Activated CD4-positive, alpha-beta T cell treated with anti-CD3 and anti-CD28 coated beads for 1 hour (primary cell): ENCODE measurements around the gene LCN9.
"Not testable (repeated sequence)": the region's sequence is repeated elsewhere in the genome, so short reads cannot be mapped to it uniquely, and the experiment has no call there.

Experiments used
- DNase-seq: peaks from one replicate; pipeline ENCODE4 v3.0.0-alpha.2; 2020

The LCN9 gene, protein sequence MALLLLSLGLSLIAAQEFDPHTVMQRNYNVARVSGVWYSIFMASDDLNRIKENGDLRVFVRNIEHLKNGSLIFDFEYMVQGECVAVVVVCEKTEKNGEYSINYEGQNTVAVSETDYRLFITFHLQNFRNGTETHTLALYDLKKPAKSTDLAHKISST

GRCh38 chr9:135662758-135663450, at the start of gene LCN9:
TSS of gene LCN9 (plus strand) at chr9:135663309. CDS start at chr9:135663322, 13 bp downstream.
- DNase-seq, result no peak

DNA sequence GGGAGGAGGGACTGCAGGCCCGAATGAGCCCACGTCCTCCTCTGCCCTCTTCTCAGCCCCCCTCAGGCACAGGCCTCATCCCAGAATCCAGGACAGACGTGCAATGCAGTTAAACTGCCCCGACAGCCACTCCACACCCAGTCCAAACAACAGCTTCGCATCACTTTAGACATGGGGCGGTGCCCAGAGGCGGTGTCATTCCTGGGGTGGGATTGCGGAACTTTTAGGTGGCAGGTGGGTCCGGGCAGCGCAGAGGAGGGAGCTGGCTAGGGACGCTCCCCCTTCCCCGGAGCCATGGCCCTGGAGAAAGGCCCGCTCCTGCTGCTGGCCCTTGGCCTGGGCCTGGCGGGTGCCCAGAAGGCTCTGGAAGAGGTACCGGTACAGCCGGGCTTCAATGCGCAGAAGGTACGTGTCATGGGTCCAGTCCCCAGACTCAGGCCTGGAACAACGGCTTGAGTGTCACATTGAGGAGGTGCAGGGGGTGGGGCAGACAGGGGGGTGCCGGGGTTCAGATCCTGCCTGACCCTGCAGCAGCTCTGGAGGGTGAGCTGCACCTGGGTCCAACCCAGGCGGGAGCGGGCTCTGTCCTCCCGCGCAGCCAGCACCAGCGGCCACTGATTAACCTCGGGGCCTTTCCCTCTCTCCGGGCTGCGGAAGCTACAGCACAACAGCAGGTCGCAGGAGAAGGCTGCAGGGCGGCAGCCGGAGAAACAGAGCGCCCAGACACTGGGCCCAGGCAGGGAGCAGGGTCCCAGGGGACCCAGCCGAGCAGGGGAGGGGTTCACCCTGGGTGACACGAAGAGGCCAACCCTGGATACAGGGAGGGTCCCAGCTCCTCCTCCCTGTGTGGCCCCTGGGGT, 48.9 kb upstream of the LCN9 start:
- DNase-seq, result no peak

GRCh38 chr9:135614821-135615665, 48.1 kb upstream of the LCN9 start:
- no peak for DNase-seq

- DNase-seq, result no peak
Observed at GRCh38 chr9:135615666-135616618, 47.2 kb upstream of the LCN9 start.

DNA sequence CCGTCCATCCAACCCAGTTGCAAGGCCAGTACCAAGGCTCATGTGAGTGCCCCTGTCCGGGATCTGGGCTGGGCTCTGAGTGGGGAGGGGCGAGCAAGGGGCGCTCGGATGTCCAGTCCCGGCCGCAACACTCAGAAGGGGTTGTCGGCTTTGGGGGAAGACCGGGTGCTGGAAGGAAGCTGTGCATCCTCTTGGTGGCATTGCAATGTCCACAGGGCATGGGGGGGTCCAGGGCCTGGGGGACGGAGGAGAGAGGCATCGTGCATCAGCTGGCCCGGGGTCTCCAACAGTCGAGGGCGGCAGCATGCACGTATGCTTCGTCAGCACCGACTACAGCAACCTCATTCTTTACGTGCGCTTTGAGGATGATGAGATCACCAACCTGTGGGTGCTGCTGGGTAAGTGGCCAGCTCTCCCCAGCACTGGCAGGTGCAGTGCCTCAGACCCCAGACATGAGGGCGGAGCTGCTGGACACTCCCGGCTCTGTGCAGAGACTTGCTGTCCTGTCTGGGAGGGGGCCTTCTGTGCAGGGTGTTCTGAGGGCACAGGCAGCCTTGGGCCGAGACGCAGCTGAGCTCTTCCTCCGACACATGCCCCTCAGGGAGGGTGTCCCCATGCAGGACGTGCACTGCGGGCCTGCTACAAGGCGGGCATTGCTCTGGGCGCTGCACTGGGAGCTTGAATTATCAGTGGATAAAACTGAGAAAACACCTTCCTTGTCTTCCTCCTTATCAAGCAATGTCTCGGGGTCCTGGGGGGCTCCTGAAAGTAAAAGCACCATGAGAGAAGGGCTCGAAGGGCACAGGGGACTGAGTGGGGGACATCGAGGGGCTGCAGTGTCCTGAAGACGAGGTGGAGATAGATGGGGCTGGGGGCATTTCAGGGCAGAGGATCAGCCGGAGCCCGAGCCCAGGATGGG, 46.2 kb upstream of the LCN9 start:
- DNase-seq, result no peak

- DNase-seq, result no peak
Observed at GRCh38 chr9:135617538-135617900, 45.6 kb upstream of the LCN9 start.

DNA sequence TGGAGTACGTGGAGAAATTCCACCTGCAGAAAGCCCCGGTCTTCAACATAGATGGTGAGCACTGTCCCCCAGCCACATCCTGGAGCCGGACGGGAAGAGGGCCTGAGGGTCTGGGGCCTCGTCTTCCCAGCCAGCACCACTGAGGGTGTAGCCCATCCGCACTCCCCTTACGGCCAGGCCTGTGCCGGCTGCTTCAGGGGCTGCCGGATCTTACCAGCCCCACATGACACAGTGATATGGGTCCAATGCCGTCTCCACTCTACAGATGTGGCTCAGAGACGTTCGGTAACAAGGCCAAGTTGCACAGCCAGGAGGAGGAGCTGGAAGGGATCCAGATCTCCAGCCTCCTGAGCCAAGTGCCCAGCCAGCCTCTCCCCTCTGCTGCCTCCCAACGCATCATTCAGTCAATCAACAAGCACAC, 45.1 kb upstream of the LCN9 start:
- no peak for DNase-seq

DNA sequence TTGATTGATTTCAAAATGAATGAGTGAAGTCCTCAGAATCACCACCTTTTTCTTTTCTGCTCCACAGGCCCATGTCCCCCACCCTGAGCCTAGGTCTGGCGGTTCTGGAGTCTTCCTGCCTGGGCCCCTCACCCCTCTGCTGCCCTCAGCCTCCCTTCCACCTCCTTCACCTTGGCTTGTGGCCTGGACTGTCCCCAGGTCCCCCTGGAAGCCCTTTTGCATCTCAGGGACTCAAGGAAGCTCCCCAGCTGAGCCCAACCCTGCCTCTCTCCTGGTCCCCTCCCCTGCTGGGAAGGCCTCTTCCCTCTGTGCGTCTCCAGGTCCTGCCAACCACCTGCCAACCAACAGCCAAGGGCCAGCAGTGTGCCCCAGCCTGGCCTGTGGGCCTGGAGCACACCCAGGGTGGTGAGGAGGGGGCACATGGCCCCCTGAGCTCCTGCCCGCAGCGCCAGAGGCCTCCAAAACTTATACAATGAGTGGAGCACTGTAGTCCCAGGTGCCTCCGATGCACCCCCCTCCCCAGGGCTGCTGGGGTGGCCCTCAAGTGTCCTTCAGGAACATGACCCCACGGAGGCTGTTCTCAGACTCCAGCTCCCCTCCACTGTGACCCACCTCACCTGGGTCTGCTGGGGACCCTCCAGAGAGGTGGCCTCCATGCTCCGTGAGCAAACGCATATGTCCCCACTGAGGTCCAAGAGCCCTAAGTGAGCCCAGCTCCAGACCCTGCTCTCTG, 44.1 kb upstream of the LCN9 start:
- no peak for DNase-seq

GRCh38 chr9:135619599-135619886, 43.6 kb upstream of the LCN9 start:
- no peak for DNase-seq

- DNase-seq, result no peak
Observed at GRCh38 chr9:135620558-135620957, 42.6 kb upstream of the LCN9 start.

GRCh38 chr9:135622415-135623020, 40.6 kb upstream of the LCN9 start:
- DNase-seq, result no peak

DNA sequence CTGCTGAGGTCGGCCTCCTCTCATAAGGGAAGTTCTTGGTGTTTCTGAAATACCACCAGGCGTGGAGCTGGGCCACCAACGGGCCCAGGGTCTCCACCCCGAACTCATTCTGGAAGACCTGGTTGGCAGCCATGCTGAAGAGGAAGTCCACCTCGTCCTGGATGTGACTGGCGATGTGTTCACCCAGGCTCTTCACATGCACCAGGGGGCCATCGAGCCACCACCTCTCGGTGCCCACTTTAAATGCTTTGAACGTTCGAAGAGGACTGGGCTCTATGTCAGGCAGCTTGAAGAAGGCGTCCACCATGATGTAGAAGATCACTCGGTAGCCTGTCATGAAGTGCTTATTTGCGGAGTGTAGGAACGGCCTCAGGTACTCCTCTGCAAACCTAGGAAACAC, 38.8 kb upstream of the LCN9 start:
- no peak for DNase-seq

DNA sequence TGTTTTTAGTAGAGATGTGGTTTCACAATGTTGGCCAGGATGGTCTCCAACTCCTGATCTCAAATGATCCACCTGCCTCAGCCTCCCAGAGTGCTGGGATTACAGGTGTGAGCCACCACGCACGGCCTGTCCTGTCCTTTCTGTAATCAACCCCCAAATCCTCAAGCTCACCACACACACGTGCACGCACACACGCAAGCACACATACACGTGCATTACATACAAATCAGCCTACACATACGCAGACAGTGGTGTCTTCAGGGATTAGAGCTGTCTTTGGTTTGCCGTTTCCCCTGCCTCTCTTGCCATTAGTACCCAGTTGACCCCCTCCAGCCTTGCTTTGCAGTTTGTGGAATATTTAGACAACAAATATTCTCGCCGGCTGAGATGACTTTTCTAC, 30.3 kb upstream of the LCN9 start:
- DNase-seq, result no peak

- not testable (repeated sequence) for DNase-seq
Observed at GRCh38 chr9:135636930-135637530, 26.1 kb upstream of the LCN9 start.

DNA sequence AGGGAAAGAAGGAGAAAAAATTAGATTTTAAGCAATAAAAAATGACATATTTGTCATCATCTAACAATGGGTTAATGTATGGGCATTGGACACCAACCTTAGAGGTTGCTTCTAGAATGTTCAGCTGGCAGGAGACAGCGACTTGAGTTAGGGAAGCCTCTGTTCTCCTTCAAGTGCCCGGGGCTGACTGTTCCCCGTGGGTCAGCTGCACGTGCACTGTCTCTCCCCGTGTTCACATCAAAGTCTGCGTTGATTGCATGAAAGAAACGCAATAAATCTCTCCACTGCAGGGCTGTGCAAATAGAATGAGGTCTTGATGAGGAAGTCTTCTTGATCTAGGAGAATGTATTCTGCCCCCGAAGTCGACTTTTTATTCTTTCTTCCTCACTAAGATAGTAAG, 23.9 kb upstream of the LCN9 start, which contains the start of gene GLT6D1:
Gene GLT6D1, minus strand, starts transcription at position 345 of the 400 bp plus-strand sequence. CDS start 353 bp downstream, outside the sequence.
- no peak for DNase-seq

- no peak for DNase-seq
Observed at GRCh38 chr9:135641047-135641446, 22.1 kb upstream of the LCN9 start.

GRCh38 chr9:135641745-135642144, 21.4 kb upstream of the LCN9 start:
- DNase-seq, result no peak

DNA sequence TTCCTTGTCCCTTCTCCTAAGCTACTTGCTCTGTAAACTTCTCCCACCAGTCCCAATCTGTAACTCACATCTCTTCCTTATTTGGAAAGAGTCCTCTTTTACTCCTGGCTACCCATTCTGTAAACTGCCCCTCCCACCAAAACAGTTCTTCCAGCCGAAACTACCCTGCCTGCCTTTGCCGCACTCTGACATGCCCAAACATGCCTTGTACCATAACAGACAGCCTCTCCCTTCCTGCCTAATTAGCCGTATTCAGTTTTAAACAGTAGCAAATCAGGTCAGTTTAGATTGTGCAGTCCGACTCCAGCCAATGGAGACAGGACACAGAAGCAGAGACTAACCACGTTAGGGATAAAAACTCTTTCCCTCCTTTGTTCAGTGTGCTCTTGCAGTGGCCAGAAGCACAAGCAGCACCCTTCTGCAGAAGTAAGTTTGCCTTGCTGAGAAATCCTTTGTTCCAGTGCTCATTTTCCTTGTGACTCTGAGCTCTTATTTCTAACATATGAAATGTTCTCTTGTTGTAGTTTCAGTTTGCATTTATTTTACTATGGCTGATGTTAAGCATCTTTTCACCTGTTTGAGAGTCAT, 18.4 kb upstream of the LCN9 start:
- DNase-seq, result no peak

DNA sequence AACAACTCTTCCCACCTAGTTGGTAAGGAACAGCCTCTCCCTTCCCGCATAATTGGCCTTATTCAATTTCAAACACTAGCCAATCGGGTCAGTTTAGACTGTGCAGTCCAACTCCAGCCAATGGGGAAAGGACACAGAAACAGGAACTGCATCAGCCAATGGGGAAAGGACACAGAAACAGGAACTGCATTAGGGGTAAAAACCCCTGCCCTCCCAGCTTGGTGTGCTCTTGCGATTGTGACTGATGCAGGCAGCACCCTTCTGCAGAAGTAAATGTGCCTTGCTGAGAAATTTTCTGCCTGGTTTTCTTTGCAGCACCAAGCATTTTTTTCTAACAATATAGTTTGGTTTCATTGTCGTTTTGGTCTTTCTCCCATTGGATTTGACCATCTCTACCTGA, 15.2 kb upstream of the LCN9 start:
- no peak for DNase-seq
